GM21576 (cell line): ENCODE data around the gene HOXC11.

Experiments used
- ATAC-seq: cut with Tn5 transposase; IDR thresholded peaks from one replicate; pipeline ENCODE4 v1.9.1; 2021; ENCODE audit warnings: mild to moderate bottlenecking, moderate library complexity; ENCODE audit not compliant: unreplicated experiment

Gene HOXC11

DNA sequence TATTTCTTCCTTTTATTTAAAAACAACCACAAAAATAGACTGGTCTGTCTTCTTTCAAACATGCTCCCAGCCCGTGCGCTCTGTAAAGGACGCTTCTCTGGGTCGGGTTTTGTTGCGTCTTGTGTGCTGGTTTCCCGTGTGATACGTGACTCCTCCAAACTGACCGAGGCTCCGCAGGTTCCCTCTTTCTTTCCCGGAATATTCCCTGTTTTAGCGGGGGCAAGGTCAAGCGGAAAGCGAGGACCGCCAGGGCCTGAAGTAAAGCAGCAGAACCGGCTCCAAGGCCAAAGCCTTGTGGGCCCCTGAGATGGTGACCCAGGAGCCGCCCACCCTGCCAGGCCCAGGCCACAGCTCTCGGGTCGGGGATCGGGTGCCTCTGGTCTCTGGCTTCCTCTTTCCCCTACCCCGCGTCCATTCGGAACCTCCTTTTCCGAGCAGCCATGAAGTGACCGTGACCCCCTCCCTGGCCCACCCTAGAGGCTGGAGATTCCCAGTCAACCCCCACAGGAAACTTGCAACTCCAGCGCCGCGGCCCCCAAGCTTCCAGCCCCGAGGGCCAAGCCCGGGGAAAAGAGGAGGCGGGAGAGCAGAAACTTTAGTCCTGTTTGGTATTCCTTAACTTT is 11.1 kb downstream of the HOXC11 start:
- ATAC-seq, result no peak

DNA sequence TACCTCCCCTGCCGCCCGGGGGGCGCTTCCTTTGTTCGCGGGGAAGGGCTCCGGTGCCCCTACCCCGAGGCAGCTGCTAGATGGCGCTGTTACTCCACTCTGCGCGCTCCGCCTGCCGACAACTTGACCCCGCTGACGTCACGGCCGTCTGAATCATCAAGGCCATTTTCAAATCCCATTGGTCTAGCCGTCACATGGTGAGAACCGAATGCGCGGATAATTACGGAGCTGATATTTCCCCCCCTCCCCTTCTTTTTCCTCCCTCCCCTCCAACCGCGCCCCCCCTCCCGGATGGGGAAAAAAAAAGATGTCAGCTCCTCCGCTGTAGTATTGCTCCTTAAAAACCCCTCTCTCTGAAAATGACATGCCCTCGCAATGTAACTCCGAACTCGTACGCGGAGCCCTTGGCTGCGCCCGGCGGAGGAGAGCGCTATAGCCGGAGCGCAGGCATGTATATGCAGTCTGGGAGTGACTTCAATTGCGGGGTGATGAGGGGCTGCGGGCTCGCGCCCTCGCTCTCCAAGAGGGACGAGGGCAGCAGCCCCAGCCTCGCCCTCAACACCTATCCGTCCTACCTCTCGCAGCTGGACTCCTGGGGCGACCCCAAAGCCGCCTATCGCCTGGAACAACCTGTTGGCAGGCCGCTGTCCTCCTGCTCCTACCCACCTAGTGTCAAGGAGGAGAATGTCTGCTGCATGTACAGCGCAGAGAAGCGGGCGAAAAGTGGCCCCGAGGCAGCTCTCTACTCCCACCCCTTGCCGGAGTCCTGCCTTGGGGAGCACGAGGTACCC is 12.2 kb downstream of the HOXC11 start, which contains the start of gene HOXC10:
Gene HOXC10, plus strand, starts transcription at position 246 of the 791 bp plus-strand sequence. Its CDS starts 114 bp downstream, at position 360.
- ATAC-seq, result no peak

DNA sequence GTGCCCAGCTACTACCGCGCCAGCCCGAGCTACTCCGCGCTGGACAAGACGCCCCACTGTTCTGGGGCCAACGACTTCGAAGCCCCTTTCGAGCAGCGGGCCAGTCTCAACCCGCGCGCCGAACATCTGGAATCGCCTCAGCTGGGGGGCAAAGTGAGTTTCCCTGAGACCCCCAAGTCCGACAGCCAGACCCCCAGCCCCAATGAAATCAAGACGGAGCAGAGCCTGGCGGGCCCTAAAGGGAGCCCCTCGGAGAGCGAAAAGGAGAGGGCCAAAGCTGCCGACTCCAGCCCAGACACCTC is 12.7 kb downstream of the HOXC11 start:
- ATAC-seq, result no peak

DNA sequence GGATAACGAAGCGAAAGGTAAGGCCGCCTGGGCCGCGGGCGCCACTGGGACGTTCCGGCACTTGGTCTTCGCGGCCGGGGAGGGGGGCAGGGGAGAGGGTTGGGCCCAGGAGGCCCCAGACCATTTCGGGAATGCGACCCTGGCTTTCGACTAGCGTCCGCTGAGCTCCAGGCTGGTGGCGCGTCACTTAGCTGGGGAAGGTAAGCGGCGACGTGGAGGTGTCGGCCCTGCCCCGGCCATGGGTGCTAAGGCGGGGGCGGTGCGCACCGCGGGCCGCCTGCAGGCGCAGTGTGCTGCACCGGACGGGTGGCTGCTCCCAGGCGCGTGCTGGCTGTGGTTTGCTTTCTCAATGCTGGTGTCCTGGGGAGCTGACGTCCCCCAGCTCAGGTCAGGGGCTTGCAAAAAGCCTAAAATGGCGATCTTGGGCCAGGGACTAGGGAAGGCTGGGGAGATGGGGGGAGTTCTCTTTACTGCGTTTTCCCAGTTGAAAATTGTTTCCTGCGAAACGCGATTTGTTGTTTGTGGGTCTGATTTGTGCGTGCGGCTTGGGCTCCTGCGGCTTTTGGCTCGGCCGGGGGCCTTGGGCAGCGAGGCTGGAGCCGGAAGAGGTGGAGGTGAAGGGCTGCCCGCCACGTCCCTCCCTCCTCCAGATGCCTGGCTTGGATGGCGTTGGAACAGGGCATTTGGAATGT is 13.2 kb downstream of the HOXC11 start:
- ATAC-seq, result no peak

DNA sequence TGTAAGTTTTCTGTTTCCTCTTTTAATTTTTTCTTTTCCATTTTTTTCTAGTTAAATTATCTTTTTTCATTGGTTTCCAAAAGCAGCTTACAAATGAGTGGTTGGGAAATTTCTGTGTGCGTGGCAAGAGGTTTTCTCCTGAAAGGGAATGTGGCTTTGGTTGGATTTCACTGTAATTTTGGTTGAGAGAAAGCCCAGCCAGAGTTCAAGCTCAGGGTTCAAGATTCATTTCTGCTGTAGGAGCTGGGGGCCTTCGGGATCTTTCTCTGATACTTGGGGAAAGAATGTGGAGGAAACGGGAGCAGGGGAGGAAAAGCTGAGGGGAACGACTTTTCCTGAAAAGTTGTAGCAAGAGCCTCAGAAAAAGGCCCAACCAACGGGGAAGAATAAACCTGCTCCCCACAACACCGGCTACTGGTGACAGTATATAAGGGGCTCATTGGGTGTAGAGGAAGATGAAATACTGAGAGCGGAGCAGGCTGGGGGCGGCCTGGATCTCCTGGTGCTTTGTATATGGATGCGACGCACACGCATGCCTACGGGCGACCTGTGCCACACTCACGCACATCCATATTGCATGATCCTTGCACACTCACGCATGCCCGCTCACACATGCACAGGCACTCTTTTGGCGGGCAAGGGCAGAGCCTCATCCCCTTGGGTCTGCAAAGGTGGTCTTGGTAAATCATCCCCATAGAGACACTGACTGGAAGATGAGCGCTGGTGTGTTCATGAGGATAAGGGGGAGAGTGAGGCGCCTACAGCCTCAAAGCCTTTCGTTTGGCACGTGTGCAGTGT is 14.0 kb downstream of the HOXC11 start:
- ATAC-seq, result no peak

DNA sequence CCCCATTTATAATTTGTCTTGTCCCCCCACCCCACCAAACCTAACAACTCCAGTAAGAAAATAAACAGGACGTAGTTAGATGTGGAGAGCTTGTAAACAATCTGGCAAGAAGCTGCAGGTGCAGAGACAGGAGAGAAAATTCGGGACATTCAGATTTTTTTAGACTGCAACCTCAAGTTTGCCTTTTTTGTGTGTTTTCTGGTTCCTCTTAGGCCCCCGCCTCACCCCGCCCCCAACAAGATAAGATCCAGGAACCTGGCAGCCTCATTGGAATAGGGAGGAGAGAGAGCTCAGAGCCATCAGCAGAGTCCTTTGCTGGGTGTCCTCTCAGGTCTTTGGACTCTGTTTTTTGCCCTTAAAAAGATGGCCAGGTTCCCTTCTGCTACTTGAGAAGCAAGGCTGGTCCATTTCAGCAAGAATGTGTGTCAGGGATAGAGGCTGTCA is 14.9 kb downstream of the HOXC11 start:
- no peak for ATAC-seq

DNA sequence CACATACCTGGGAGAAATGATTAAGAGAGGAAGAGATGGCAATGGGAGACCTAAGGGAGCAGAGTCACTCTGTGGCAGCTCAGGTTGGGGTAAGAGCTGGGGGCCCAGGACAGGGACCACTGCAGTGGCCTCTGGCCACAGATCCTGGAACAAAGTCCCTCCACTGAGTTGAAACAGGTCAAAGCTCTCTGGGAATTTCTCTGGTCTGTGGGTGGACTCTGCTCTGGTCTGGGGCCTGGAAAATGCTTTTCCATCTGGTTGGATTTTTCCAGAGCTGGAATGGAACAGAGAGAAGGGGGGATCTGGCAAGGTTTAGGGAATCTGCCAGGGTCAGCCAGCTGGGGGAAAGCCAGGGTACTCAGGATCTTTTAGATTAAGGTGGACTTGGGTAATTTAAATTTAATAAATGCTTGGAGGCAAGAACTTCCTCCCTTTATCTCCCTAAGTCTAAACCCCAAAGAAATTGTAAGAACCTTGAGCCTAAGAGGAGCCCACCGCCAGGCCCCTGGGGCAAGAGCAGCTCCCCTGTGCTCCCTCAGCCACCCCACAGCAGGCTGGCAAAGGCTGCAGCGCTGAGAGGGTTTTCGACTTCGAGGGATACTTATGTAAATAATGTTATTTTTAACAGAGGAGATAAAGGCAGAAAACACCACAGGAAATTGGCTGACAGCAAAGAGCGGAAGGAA is 15.8 kb downstream of the HOXC11 start:
- ATAC-seq, result no peak

DNA sequence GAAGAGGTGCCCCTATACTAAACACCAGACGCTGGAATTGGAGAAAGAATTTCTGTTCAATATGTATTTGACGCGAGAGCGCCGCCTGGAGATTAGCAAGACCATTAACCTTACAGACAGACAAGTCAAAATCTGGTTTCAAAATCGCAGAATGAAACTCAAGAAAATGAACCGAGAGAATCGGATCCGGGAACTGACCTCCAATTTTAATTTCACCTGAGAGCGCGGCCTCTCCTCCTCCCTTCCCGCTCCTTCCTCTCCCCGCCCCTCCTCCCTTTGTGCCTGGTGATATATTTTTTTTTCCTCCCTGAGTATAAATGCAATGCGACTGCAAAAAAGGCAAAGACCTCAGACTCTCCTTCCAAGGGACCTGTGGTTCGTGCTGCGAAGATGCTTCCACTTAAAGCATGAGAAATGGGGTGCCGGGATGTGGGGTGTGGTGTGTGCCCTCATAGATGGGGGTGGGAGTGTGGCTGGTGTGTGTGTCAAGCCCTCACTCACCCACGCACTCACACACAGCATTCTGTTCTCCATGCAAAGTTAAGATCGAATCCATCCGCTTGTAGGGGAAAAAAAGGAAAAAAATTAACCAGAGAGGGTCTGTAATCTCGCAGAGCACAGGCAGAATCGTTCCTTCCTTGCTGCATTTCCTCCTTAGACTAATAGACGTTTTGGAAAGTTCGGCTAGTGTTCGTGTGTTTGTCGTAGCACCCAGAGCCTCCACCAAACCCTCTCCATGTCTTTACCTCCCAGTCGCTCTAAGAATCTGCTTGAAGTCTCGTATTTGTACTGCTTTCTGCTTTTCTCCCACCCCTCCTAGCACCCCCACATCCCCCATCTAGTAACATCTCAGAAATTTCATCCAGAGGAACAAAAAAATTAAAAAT is 16.5 kb downstream of the HOXC11 start:
- ATAC-seq, result no peak

DNA sequence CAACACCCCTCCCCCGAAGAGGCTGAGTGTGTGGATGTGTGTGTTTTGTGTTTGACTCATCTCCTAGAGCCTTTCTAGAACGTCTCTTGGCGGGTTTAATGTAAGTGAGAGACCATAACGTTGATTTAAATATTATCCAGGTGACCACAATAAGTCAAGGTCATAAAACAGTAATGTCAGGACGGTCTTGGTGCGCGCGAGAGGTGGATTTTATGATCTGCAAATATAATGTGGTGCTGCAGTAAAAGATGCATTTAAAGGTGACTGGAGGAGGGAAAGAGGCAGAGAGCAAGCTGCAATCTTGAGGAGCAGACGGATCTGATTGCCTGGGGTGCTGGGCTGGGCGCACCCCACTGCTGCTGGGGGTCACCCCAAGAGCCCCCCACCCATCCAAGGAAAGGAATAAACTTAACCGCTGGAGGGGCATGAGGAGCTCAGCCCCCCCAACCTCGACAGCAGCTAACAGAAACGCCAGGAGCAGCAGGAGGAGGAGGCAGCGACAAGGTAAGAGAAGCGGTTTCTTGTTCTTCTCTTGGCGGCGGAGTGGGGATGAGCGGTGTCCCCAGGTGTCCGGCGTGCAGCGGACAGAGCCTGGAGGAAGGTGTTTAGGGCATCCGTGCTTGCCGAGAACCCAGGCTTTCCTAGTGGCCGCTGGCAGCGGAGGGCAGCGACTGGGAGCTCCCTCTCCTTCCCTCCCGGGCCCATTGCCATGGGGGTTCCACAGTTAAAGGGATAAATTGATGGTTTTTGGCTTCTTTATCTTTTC is 17.6 kb downstream of the HOXC11 start:
- no peak for ATAC-seq

DNA sequence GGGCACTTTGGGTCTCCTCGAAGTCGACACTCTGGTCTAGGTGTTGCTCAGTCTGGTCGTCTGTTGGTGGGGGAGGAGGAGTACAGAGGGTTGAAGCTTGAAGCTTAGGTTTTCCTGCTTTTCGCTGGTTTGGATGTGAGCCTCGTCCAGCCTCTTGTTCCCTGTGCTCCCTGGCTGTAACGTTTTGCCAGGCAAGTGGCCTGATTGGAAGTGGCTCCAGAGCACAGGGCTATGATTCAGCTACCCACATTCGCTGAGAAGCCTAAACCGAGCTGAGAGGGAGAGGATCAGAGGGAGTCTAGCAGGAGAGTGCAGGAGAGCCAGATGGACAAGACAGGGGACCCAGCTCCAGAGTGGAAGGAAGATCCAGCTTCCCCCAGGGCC is 18.1 kb downstream of the HOXC11 start:
- ATAC-seq, result no peak

DNA sequence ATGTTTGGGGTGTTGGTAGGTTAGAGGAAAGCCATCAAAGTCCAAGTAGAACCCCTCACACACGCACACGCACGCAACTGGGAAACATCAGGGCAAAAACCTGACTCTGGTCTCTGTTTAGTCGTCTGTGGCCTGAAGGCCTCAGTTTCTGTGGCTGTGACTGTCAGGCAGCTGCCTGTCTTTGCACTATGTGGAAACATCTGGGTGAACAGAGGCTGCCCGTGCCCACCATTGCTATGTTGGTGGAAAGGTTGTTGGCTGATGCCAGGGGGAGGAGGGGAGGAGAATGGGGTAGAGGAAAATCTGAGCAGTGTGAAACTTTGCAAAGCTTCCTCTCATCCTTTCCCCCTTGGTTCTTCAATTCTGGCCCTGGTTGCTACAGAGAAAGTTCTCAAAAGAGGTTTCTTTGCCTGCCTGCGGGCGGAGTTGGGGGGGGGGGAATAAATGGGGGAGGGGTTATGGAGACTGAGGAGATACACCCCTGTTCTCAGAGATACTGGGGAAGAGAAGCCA is 19.5 kb downstream of the HOXC11 start:
- ATAC-seq, result no peak

DNA sequence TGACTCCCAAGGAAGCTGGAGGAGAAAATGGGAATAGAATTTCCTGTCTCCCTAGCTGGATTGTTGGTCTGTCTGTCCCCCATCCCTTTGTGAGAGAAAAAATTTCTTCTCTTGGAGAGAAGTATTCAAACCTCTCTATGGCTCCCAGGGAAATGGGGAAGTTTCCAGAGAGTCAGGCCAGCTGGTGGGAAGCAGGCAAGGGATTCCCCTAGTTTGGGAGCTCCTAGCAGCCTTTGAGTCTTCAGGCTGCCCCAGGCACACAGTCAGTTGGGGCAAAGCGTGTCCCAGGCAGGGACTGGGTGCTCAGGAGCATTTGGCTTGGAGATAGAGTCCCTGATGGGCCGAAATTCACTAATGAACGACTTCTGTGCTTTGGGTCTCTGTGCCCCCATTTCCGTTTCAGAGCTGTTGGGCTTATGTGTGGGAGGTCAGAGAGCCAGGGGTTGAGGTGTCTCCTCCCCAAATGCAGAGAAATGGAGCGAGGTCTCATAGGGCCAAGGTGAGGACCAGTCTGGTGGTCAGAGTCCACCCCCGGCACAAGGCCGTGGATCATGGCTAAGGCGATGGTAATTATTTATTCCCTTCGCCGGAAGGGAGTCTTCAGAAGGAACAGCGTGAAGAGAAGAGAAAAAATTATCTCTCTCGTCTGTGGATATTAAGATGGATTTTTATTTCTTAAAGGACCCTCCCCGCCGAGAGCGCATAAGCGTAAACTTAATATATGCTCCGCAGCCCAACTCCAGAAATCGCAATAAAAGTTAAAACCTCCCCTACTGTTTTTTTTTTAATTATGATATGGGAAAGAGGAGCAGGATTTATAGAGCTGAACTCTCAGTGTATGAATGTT is 20.5 kb downstream of the HOXC11 start:
- no peak for ATAC-seq

DNA sequence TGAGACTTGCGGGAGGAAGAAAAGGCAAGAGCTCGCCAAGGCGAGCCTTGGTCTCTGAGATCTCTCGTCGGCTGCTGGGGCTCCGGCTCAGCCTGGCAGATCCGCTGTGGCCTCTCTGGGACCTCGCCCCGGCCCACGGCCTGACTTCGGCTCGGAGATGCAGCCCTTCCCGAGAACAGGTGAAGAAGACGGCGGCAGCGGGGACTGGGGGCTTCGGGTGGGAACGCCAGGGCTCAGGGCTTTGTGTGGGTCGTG is 21.0 kb downstream of the HOXC11 start:
- no peak for ATAC-seq

DNA sequence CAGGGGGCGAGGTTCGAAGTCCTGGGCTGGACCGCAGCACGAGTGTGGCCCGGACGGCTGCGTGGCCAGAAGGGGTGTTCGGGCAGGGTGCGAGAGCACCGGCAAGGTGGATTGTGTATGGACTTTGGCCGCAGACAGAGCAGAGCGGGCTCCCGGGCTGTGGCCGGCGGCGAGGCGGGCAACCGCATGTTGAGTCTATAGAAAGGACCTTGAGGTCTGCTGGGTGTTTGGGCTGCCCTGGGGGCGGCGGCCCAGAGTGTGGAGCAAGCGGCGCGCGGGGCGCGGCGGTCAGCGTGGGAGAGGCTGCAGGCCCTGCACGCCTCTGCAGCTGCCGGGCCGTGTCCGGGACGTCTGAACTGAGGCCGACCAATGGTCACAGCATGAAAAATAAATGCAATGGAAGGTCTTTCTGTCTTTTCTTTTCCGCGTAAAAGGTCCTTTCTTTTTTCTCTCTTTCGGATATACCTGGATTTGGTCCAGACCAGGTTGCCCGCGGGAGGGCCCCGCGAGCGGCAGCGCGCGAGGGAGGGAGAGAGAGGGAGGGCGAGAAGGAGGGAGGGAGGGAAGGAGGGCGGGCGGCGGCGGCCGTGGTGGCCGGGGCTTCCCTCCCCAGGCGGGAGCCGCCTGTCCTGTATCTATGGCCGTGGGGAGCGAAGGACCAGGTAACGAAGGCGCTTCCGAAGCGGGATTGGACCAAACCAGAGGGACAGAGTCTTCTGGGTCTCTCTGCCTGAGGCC is 21.5 kb downstream of the HOXC11 start:
- ATAC-seq, result no peak

DNA sequence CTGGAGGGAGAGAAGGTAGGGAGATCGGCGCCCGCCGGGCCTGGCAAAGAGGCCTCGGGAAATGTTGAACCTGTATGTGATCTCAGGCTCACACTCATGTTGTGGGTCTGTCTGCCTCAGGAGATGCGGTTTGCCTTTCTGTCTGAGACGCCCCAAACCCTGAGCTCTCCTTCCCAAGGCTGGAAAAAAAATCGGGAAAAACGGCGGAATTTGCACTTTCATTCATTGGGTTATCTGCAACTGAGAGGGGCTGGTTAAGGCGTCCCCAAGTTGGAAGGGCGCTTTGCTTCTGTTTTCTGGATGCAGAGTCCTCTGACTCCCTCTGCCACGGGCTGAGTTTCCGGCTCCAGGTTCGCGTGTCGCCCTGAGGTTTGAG is 22.1 kb downstream of the HOXC11 start:
- no peak for ATAC-seq

DNA sequence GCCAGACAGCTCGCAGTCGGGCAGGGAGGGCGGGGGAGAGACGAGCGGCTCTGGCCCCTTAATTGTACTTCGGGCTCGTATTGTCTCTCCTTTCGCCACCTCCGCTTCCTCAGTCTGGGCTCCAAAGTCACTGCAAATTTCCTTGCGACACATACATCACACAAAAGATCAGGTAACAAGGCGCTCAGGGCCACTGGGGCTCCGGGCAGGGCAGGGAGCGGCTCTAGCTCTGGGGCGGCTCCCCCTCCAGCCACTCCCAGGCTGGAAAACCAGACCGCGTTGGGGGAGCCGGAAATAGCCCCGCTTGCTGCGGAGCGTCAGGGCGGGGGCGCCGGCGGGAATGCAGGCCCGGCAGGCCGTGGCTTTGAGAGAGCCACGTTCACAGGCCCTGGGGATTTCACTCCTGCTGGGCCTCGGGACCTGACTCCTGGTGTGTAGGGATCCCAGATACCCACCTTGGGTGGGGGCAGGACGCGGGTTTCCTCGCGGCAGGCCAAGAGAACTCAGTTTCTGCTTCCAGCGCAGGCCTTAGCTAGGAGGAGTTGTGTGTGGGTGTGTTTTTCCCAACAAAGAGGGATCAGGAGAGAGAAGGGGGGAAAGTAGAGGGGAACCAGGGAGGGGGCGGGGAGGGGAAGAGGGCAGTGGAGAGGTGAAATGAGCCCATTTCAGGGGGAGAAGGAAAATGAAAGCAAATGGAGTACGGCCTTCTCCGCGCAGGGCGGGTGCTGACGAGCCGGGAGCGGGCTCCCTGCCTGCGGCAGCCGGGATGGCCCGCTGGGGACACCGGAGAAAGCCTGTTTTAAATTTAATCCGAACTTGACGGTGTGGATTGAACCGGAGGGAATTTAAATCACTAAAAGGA is 22.7 kb downstream of the HOXC11 start:
- no peak for ATAC-seq
